Kidney epithelial cell (primary cell): ENCODE results near the gene MAGEL2. TPM values are rescaled to one million over a fixed set of nuclear protein-coding genes. Genes with fewer than 3 reads are reported as not detected.
"Not testable (repeated sequence)": the region's sequence is repeated elsewhere in the genome, so short reads cannot be mapped to it uniquely, and the experiment has no call there.

Experiments
- DNase-seq: peaks from one replicate; pipeline ENCODE4 v3.0.0-alpha.2; 2010; ENCODE audit warnings: low read depth
- H3K27me3 ChIP-seq: 2 replicates; pipeline ENCODE4 v1.6.0; 2011; ENCODE audit warnings: low read length; ENCODE audit not compliant: control insufficient read depth, insufficient read depth
- H3K36me3 ChIP-seq: 2 replicates; pipeline ENCODE4 v1.5.1; 2011; ENCODE audit warnings: low read length; ENCODE audit not compliant: control insufficient read depth, insufficient read depth
- H3K4me3 ChIP-seq: 2 replicates; pipeline ENCODE4 v1.5.1; 2011; ENCODE audit warnings: low read depth, mild to moderate bottlenecking, control low read depth, low read length
- total RNA-seq: library from RNA; depleted of rRNA; stranded (reverse); fragments of >200 nt; gene quantifications from 2 replicates; pipeline ENCODE4 v1.2.3, GENCODE V29; 2015
- TF ChIP-seq, protein P1 (sequence below): IDR thresholded peaks from 2 replicates; pipeline ENCODE4 v1.5.1; 2011; ENCODE audit warnings: mild to moderate bottlenecking, moderate library complexity, low read length, control low read depth, inconsistent platforms; ENCODE audit not compliant: insufficient read depth, poor library complexity, severe bottlenecking

Gene MAGEL2
- total RNA-seq, 1 donor from 2014 or later: 0.88 TPM

GRCh38 chr15:23599053-23599452, 48.6 kb downstream of the MAGEL2 start:
- Histone ChIP-seq H3K4me3 (no peak overlapping the region), H3K36me3 (no peaks in the 10 kb centered on the region), H3K27me3 (no peaks in the 10 kb centered on the region)
- DNase-seq: no peak
- TF ChIP-seq, protein P1, sequence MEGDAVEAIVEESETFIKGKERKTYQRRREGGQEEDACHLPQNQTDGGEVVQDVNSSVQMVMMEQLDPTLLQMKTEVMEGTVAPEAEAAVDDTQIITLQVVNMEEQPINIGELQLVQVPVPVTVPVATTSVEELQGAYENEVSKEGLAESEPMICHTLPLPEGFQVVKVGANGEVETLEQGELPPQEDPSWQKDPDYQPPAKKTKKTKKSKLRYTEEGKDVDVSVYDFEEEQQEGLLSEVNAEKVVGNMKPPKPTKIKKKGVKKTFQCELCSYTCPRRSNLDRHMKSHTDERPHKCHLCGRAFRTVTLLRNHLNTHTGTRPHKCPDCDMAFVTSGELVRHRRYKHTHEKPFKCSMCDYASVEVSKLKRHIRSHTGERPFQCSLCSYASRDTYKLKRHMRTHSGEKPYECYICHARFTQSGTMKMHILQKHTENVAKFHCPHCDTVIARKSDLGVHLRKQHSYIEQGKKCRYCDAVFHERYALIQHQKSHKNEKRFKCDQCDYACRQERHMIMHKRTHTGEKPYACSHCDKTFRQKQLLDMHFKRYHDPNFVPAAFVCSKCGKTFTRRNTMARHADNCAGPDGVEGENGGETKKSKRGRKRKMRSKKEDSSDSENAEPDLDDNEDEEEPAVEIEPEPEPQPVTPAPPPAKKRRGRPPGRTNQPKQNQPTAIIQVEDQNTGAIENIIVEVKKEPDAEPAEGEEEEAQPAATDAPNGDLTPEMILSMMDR: no peak

DNA sequence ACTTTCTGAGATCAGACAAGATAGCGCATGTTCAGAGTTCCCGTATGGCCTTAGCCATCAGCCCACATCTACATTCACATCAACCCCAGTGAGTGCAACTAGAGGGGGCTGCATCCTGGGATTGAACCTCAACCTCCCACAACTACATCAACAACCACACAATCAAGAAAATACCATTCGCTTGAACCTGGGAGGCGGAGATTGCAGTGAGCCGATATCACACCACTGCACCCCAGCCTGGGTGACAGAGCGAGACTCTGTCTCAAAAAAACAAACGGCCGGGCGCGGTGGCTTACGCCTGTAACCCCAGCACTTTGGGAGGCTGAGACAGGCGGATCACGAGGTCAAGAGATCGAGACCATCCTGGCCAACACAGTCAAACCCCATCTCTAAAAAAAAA, 50.4 kb downstream of the MAGEL2 start:
- not testable (repeated sequence) for DNase-seq, H3K36me3 ChIP-seq, H3K27me3 ChIP-seq, H3K4me3 ChIP-seq

GRCh38 chr15:23596736-23597135, 50.9 kb downstream of the MAGEL2 start:
- Histone ChIP-seq H3K27me3 (no peaks in the 10 kb centered on the region), H3K36me3 (no peaks in the 10 kb centered on the region), H3K4me3 (no peak overlapping the region)
- no peak for DNase-seq
- TF ChIP-seq, protein P1: no peak

DNA sequence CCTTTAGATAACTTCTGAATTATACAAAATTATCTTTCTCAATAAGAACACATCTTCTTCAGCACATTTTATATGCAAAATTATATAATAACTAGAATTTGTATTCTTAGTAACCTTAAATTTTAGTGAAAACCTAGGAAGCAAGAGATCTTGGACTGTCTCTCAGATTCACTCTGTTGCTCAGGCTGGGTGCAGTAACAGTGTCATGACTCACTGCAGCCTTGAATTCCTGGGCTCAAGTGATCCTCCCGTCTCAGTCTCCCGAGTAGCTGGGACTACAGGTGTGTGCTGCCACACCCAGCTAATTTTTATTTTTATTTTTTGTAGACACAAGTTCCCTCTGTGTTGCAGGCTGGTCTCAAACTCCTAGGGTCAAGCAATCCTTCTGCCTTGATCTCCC, 52.3 kb downstream of the MAGEL2 start:
- Histone ChIP-seq H3K36me3 (no peaks in the 10 kb centered on the region), H3K27me3 (no peaks in the 10 kb centered on the region), H3K4me3 (no peak overlapping the region)
- TF ChIP-seq, protein P1: no peak
- DNase-seq: no peak

GRCh38 chr15:23594252-23594770, 53.4 kb downstream of the MAGEL2 start:
- no peak overlapping the region for H3K4me3 ChIP-seq
- no peaks in the 10 kb centered on the region for H3K27me3 ChIP-seq
- H3K36me3 ChIP-seq: no peaks in the 10 kb centered on the region
- TF ChIP-seq, protein P1: no peak
- DNase-seq: no peak

Other genes with a start within 250 kb of the MAGEL2 start
- gene GOLGA6L2, start 200.6 kb downstream of the MAGEL2 start, total RNA-seq: not detected in 2 replicates
- gene MKRN3, start 82.2 kb downstream of the MAGEL2 start, total RNA-seq: 3.0 and 3.1 TPM in 2 replicates
- 75.0 and 88.9 TPM in 2 replicates for gene NDN, start 39.4 kb upstream of the MAGEL2 start, total RNA-seq